CD4-positive, alpha-beta T cell treated with Interferon gamma for 1 hour (primary cell): ENCODE results near the gene PBX1.

Experiments used
- DNase-seq: peaks from one replicate; pipeline ENCODE4 v3.0.0-alpha.2; 2020

The PBX1 gene

GRCh38 chr1:164704954-164705353 is 146.0 kb downstream of the PBX1 start:
- no peak for DNase-seq

DNA sequence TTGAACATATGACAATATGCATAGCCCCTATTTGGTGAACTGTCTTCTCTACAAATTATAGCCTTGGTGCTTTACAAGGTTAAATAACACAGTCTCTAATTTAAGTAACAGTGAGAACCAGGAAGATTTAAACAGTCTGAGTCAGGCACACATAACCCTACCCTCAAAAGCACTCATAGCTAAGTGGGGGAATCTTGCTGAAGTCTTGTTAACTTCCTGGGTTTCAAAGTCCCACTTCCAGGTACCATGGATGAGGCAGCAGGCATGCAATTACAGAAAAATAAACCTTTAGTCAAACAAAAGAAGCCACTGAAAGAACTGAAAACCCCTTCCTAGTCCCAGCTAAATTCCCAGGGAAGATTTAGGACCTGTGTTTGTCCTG is 147.6 kb downstream of the PBX1 start:
- no peak for DNase-seq

GRCh38 chr1:164707868-164708331 is 148.9 kb downstream of the PBX1 start:
- no peak for DNase-seq

DNA sequence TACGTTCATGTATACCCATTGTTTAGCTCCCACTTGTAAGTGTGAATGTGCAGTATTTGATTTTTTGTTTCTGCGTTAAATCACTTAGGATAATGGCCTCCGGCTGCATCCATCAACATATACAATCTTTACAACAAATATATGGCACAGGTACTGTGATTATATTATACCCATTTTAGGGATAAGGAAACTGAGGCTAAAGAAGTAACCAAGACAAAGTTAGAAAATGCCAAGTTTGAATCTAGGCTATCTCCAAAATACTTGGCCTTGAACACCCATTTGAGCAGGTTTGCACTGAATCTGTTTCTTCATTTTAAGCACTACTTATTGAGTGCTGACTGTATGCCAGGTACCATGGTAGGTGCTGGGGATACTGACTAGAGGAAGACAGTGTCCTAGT is 149.6 kb downstream of the PBX1 start:
- no peak for DNase-seq

DNA sequence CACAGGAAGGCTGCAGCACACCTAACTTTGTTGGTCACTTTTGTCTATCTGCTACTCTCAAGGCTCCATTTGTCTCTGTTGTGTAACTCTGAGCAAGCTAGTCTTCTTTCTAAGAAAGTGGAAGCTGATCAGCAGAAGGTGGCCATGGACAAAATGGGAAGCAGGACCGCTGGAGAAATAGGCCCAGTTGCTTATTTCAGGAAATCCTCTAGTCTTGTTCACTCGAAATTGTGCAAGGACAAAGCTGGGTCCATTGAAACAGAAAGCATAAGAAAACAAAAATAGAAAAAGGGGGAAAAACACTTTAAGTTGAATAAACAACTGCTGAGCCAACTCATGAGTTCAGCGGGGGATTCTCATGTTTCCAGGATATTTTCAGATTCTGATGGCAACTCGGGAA is 150.1 kb downstream of the PBX1 start:
- peak; percentile 15 for DNase-seq

GRCh38 chr1:164709541-164710278 is 150.7 kb downstream of the PBX1 start:
- DNase-seq, result no peak

- no peak for DNase-seq
Measured at GRCh38 chr1:164712131-164713036, 153.4 kb downstream of the PBX1 start.

DNA sequence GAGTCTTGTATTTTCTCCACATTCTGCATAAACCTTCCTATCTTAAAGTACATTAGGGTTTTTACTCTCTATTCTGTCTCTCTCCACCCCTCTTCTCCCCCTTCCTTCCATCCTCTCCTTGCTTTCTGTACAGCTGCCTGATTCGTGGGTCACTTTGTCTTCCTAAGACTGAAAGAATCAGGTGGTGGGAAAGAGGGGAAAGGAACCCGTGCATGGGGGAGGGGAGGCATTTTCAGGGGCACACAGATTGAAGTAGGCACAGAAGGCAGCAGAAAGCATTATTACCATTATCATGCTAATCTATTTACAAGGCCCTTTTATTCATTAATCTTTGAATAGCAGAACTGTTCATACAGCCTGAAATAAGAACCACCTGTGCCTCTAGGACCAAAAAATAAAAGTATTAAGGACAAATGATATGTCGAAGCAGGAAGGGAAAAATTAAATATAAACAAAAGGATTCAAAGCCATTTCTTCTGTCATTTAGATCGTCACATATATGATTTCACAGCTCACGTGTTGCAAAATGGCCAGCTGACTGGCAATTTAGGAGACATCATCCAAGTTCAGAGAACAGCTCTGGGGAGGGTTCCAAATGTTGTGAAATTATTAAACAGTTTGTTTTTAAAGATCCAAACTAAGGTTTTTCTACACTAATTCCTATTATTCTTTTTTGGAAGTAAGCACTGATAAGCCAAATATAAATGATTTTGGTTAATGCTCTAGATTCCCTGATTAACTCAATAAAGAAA is 154.6 kb downstream of the PBX1 start:
- no peak for DNase-seq

GRCh38 chr1:164716992-164717703 is 158.2 kb downstream of the PBX1 start:
- DNase-seq, result no peak

DNA sequence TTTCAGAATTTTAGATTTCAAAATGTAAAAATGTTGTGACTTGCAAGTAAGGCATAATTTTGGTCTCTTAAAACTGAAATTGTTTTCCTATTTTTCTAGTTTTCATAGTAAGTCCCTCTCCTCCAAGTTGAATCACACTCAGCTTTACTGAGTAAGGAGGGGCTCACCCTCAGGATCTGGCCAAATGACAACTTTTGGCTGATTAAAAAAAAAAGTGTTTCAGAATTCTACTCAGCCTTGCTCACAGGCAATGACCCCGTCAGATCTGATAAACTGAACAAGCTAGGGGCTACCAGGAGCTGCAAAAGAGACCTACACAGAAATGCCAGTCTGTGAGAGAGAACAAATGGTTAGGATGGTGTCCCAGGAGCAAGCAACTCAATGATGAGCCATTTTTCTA is 159.8 kb downstream of the PBX1 start:
- DNase-seq, result no peak

- no peak for DNase-seq
Measured at GRCh38 chr1:164719676-164720439, 160.9 kb downstream of the PBX1 start.

- DNase-seq, result no peak
Measured at GRCh38 chr1:164720440-164721227, 161.7 kb downstream of the PBX1 start.

DNA sequence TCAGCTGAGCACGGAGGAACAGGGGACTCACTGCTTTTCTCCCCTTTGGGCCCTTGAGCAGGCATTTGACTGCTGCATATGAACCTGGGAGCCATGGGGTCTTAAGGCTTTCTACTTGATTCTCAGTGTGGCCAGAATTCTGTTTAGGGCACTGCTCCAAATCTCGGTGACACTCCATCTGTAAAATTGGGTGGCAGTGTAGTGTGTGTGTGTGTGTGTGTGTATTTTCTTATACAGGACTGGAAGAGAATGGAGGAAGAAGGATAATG is 162.2 kb downstream of the PBX1 start:
- DNase-seq, result no peak

DNA sequence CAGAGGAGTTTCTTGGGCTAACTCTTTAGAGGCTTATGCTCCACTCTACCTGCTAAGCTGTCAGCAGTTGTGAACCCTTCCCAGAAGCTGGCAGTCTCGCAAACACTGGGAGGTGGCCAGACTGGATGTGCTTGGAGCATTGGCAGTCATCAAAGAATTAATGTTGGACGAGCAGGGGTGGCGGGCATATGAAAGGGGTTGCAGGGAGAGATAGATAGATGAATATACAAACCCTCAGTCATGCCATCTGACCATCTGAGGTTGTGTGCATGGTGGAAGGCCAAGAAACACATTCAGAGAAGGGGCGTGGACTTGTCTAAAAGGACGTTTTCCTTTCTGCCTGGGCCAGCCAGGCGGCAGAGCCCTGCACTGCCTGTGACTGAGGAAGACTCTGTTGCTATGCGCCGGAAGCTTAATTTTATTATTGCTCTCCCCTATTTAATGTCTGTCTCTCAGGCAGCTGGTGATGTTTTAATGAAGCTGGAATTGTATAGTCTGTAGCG is 164.4 kb downstream of the PBX1 start:
- no peak for DNase-seq

DNA sequence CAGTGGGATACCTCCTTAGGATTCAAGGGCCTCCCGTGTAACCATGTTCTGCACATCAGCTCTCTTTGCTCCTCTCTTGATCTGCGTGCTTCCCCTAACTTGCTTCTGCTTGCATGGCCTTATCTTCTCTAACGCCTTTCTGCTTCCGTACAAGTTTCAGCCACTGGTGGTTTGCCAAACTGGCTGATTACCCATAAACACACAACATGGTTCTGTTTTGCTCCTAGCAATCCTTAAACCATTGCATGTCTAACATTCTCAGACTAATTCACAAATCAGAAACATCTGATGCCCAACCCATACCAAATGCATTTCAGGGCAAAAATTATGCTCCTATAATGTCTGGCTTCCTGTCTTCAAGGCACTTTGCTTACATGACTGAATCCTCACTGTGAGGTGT is 166.4 kb downstream of the PBX1 start:
- no peak for DNase-seq

GRCh38 chr1:164726235-164726634 is 167.3 kb downstream of the PBX1 start:
- no peak for DNase-seq

GRCh38 chr1:164728719-164729118 is 169.7 kb downstream of the PBX1 start:
- DNase-seq, result no peak

DNA sequence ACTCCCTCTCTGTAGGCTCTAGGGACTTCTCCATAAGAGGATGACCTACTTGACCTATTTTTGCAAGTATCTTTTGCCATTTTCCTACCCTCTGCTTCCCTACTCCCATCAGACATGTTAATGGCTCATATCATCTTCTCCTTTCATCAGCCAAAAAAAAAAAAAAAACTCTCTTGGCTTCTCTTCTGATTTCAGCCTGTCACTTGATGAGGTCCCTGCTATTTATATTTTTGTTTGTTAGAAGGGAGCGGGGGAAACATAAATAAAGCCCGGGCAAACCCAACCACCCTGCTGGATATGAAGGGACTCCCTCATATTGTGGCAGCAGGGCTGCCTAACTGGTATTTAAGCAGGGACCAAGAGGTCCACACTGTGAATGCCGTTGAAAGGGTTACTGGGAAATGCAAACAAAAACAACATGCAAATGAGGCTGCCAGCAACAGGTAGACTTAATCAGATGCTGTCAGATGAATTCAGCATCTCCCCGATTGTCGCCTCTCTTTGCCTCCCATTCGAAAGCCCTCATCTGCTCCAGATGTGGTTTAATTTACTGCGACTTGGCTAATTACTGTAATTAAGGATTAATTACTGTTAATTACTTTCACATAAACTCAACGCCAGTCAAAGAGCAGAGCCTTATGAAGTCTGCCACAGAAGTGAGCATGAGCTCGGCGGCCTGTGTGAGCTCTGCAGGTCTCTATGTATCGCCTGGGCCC is 172.3 kb downstream of the PBX1 start:
- DNase-seq, result no peak

GRCh38 chr1:164733070-164733469 is 174.1 kb downstream of the PBX1 start:
- no peak for DNase-seq

- DNase-seq, result no peak
Measured at GRCh38 chr1:164733734-164734133, 174.8 kb downstream of the PBX1 start.
